Bronchial epithelial cell (primary cell): ENCODE measurements around the gene SATB1. TPM values are rescaled to one million over a fixed set of nuclear protein-coding genes. Genes with fewer than 3 reads are reported as not detected.
"Not testable (repeated sequence)": the region's sequence is repeated elsewhere in the genome, so short reads cannot be mapped to it uniquely, and the experiment has no call there.

Source experiments
- DNase-seq: peaks from one replicate; pipeline ENCODE4 v3.0.0-alpha.2; 2010; ENCODE audit warnings: low read depth
- FAIRE-seq: peaks from 2 replicates; lab custom pipeline; 2011; peaks lifted over from hg19 to GRCh38; lab: Jason Lieb, UNC
- H3K27me3 ChIP-seq: 2 replicates; pipeline ENCODE4 v1.5.1; 2011; ENCODE audit warnings: low read length; ENCODE audit not compliant: control insufficient read depth, insufficient read depth
- H3K36me3 ChIP-seq: 2 replicates; pipeline ENCODE4 v1.5.1; 2011; ENCODE audit warnings: low read length; ENCODE audit not compliant: control insufficient read depth, insufficient read depth
- H3K4me3 ChIP-seq: 2 replicates; pipeline ENCODE4 v1.5.1; 2011; ENCODE audit warnings: mild to moderate bottlenecking, low read depth, low read length, control low read depth
- total RNA-seq: library from RNA; depleted of rRNA; stranded (reverse); fragments of >200 nt; gene quantifications from 2 replicates; pipeline ENCODE4 v1.2.1, GENCODE V29; 2014
- TF ChIP-seq, protein P1 (sequence below): IDR thresholded peaks from 2 replicates; pipeline ENCODE4 v1.5.1; 2011; ENCODE audit warnings: mild to moderate bottlenecking, moderate library complexity, low read length, control low read depth, inconsistent platforms; ENCODE audit not compliant: insufficient read depth, severe bottlenecking

Gene SATB1
- total RNA-seq, 1 donor from 2014 or later, result 16.3 TPM

DNA sequence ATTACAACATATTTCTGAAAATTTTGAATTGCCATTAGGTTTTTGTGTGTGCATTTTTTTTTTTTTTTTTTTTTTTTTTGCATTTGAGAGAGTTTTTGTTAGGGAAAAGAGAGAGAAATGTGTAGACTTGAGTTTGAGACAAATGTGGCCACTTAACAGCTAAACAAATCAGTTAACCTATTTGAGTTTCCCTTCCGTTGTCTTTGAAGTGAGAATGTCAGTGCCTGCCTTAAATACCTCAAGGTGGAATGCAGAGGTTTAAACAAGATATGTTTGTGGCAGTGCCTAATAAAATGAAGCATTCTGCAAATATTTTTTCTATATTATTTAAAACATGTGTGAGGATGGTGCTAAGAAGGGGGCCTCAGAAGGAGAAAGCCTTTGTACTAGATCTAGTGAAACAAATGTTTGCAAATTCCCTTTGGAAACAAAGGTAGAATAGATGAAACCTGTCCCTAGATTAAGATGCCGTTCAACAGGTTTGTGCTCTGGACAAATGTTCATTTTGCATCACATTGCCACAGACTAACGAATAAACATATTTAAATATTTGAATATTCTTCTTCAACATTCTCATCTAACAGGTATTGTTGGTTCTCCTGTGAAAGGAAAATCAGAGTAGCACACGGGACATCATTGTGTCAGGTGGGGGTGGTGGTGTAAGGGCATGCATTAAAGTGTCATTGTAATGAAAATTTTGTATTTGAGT, 80.7 kb downstream of the SATB1 start:
- TF ChIP-seq, protein P1, sequence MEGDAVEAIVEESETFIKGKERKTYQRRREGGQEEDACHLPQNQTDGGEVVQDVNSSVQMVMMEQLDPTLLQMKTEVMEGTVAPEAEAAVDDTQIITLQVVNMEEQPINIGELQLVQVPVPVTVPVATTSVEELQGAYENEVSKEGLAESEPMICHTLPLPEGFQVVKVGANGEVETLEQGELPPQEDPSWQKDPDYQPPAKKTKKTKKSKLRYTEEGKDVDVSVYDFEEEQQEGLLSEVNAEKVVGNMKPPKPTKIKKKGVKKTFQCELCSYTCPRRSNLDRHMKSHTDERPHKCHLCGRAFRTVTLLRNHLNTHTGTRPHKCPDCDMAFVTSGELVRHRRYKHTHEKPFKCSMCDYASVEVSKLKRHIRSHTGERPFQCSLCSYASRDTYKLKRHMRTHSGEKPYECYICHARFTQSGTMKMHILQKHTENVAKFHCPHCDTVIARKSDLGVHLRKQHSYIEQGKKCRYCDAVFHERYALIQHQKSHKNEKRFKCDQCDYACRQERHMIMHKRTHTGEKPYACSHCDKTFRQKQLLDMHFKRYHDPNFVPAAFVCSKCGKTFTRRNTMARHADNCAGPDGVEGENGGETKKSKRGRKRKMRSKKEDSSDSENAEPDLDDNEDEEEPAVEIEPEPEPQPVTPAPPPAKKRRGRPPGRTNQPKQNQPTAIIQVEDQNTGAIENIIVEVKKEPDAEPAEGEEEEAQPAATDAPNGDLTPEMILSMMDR, result no peak
- Histone ChIP-seq H3K27me3 (no peaks in the 10 kb centered on the region), H3K4me3 (no peak overlapping the region), H3K36me3 (no peaks in the 10 kb centered on the region)
- FAIRE-seq (no peak), DNase-seq (no peak)

DNA sequence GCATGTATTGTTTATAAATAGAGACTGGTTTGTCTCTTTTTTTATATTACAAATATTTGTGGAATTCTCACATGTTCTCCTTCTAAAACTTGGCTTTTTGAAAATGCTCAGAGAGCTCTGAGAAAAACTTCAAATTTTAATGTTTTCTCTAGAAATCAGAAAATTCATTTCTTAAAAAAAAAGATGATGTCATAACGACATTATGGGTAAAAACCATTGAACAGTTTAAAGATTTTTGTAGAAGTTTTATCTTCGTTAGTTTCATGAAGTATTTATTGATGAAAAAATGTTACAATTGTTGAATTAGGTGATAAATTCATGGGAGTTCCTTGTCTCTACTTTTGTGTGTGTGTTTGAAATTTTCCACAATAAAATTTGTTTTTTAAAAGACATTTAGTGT, 81.3 kb downstream of the SATB1 start:
- no peaks in the 10 kb centered on the region for H3K36me3 ChIP-seq
- TF ChIP-seq, protein P1, result no peak
- DNase-seq, result no peak
- FAIRE-seq, result no peak
- no peaks in the 10 kb centered on the region for H3K27me3 ChIP-seq
- H3K4me3 ChIP-seq, result no peak overlapping the region

DNA sequence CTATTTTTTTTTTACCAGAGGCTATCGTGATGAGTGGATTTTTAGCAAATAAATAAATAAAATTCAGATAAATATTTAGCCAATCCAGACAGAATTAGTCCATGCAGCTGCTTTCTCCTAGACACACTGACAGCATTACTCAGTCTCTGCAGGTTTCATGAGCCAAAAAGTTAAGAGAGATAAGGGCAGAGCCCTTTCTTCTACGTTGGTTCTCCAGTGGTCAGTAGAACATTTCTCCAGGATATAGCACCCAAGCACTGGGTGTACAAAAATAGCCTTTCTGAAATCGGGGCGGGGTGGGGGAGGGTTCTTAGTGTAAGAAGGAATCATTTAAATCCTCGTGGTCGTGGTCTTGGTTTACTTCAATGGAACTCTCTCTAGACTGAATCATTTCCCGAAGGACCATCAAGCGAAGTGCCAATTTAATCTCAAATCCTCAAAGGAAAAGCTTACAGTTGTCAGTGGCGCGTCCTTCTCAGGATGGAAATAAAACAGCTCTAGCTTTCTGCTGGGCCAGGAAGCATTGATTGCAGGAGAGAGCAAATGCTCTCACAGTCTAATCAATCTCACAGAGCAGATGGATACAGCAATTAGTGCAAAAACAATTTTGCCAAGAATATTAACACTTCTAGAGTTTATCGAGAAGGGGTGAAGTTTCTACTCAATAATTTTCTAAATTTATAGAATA, 86.2 kb downstream of the SATB1 start:
- FAIRE-seq (no peak), DNase-seq (no peak)
- no peaks in the 10 kb centered on the region for H3K36me3 ChIP-seq
- H3K27me3 ChIP-seq, result no peaks in the 10 kb centered on the region
- TF ChIP-seq, protein P1, result no peak
- H3K4me3 ChIP-seq, result no peak overlapping the region

DNA sequence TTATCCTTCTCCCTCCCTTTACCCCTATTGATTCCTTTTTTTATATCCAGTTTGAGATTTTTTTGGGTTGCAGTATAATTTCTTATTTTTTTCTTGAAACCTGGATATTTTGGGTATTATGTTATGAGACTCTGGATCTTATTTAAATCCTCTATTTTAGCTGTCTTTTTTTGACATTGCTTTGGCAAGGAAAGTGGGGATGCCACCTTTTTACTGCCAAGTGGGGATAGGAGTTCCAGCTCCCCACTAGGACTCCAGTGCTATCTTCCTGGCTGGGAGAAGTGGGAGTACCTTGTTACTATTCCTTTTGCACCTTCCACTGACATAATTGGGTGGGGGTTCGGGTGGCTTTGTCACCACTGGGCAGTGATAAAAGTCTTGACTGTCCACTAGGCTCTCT, 87.9 kb downstream of the SATB1 start:
- TF ChIP-seq, protein P1, result no peak
- DNase-seq (no peak), FAIRE-seq (no peak)
- H3K36me3 ChIP-seq, result no peaks in the 10 kb centered on the region
- H3K4me3 ChIP-seq, result no peak overlapping the region
- no peaks in the 10 kb centered on the region for H3K27me3 ChIP-seq

DNA sequence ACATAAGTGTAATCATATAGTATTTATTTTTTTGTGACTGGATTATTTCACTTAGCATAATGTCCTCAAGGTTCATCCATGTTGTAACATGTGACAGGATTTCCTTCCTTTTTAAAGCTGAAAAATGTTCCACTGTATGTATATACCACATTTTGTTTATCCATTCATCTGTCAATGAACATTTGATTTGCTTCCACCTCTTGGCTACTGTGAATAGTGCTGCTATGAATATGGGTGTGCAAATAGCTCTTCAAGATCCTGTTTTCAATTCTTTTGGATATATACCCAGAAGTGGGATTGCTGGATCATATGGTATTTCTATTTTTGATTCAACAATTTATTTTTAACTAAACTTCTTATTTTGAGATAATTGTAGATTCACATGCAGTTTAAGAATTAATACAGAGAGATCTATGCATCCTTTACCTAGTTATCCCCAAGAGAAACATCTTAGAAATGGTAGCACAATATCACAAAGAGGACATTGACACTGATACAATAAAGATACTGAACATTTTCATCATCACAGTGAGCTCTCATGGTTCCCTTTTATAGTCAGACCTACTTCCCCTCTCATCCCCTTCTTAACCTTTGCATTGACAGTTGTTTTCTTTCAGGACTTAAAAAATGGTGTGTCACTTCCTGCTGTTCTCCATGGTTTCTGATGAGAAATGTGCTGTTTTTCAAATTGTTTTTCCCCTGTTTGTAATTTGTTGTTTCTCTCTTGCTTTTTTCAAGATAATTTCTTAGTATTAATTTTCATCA, 90.1 kb downstream of the SATB1 start:
- TF ChIP-seq, protein P1, result no peak
- FAIRE-seq (no peak), DNase-seq (peak; percentile 13)
- no peaks in the 10 kb centered on the region for H3K27me3 ChIP-seq
- H3K4me3 ChIP-seq, result no peak overlapping the region
- H3K36me3 ChIP-seq, result no peaks in the 10 kb centered on the region

DNA sequence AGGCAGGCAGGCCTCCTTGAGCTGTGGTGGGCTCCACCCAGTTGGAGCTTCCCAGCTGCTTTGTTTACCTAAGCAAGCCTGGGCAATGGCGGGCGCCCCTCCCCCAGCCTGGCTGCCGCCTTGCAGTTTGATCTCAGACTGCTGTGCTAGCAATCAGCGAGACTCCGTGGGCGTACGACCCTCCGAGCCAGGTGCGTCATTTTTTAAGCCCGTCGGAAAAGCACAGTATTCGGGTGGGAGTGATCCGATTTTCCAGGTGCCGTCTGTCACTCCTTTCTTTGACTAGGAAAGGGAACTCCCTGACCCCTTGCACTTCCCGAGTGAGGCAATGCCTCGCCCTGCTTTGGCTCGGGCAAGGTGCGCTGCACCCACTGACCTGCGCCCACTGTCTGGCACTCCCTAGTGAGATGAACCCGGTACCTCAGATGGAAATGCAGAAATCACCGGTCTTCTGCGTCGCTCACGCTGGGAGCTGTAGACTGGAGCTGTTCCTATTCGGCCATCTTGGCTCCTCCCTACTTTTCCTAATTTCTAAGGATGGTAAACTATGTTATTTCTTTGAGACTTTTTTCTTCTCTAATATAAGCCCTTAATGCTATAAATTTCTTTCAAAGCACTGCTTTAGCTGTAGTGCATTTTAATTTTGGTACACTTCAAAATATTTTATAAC, 94.2 kb downstream of the SATB1 start:
- peak; percentile 62 for DNase-seq
- H3K36me3 ChIP-seq, H3K27me3 ChIP-seq, FAIRE-seq: not testable (repeated sequence)
- peak overlapping the region; percentile 38 for H3K4me3 ChIP-seq
